Astrocyte of the cerebellum (primary cell): ENCODE results near the gene GNG10.

Experiments used
- DNase-seq: peaks from one replicate; pipeline ENCODE4 v3.0.0-alpha.2; 2011; ENCODE audit warnings: low read depth
- H3K4me3 ChIP-seq: 2 replicates; pipeline ENCODE4 v1.5.1; 2011; ENCODE audit warnings: mild to moderate bottlenecking, low read depth, low read length, moderate library complexity
- CTCF ChIP-seq: IDR thresholded peaks from 2 replicates; pipeline ENCODE4 v1.5.1; 2012; ENCODE audit warnings: low read length, low read depth, moderate library complexity, mild to moderate bottlenecking; ENCODE audit errors: missing control alignments
- in situ Hi-C: cut with HindIII; loops from 2 replicates; pipeline ENCODE4 v1.10.0; 2017; ENCODE audit warnings: low sequenced_read_pairs

The GNG10 gene

DNA sequence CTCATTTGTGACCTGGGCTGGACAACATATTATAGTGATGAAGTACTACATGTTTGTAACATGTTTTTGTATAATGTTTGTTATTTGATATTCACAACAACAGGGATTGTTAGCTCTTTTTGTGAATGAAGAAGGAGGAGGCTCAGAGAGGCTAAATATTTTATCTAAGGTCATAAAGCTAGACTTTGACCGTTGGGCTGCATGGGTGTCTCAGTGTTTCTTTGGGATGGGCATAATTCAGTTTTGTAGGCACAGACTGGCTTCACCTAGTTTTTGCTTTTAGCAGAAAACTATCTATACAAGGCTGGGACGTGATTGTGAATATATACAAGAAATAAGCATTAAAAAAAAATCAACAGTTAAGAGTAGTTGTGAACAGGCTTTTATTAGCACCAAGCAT lies 15.0 kb upstream of the GNG10 start:
- in situ Hi-C loops = no loop called here
- no peak overlapping the region for H3K4me3 ChIP-seq
- no peak for TF ChIP-seq CTCF
- no peak for DNase-seq

DNA sequence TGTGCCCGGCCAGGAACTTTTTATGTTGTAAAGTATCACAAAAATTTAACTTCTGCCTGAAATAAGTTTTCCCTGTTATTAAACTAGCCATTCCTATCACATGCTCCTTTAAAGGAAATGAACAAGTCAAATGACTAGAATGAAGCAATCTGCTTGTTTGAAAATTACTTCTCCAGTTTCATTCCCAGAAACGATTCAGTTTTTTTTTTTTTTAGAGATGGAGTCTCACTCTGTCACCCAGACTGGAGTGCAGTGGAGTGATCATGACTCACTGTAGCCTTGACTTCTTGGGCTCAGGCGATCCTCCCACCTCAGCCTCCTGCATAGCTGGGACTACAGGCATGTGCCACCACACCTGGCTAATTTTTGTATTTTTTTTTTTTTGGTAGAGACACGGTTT lies 13.3 kb upstream of the GNG10 start:
- H3K4me3 ChIP-seq = no peak overlapping the region
- no peak for DNase-seq
- in situ Hi-C loops = no loop called here
- TF ChIP-seq CTCF = no peak

- in situ Hi-C loops = no loop called here
- no peak for DNase-seq
- TF ChIP-seq CTCF = no peak
- no peak overlapping the region for H3K4me3 ChIP-seq
Observed at GRCh38 chr9:111649016-111649415, 12.4 kb upstream of the GNG10 start.

DNA sequence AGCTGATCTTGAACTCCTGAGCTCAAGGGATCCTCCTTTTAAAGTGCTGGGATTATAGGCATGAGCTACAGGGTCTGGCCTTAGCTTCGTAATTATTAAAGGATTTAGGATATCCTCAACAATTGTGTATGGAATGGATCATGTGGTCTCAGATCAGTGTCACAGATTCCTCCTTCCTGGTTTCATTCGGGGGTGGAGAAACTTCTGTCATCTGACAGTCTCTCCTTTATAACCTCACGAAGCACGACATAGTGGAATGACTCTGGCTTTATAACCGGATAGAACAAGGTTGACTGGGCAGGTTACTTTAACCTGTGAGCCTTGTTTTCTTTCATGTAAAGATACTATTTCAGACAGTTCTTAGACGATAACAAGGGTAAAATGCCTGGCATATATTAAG lies 4.4 kb upstream of the GNG10 start:
- in situ Hi-C loops = no loop called here
- DNase-seq = no peak
- no peak overlapping the region for H3K4me3 ChIP-seq
- TF ChIP-seq CTCF = no peak

- DNase-seq = no peak
- in situ Hi-C loops = no loop called here
- TF ChIP-seq CTCF = no peak
- no peak overlapping the region for H3K4me3 ChIP-seq
Observed at GRCh38 chr9:111658943-111659342, 2.5 kb upstream of the GNG10 start.

DNA sequence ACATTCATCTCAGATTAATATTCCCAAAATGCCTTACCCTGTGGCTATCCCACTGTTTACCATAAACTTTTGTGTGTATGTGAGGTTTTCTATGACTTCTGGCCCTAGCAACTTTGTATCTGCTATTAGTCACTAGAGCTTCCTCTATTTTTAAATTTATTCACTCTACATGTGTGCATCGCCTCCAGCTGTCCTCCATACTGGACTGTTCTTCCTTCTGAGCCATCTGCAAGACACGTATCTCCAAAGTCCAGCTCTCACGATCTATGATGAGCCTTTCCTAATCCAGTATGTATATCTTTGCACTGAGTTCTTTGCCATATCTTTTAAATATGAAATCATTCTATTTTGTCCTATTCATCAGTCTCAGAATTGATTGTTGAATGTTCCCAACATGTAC lies 1.7 kb upstream of the GNG10 start:
- in situ Hi-C loops = no loop called here
- TF ChIP-seq CTCF = no peak
- DNase-seq = no peak
- no peak overlapping the region for H3K4me3 ChIP-seq
